Cardiac muscle cell (in vitro differentiated cells and primary cell): ENCODE data around the gene OR2Y1. TPM values are rescaled to one million over a fixed set of nuclear protein-coding genes. Genes with fewer than 3 reads are reported as not detected.
"Not testable (repeated sequence)": the region's sequence is repeated elsewhere in the genome, so short reads cannot be mapped to it uniquely, and the experiment has no call there.

Experiments used
- DNase-seq, 2 donors: peaks; one replicate each; pipeline versions ENCODE4 v3.0.0 to v3.0.0-alpha.2; 2010 to 2017; ENCODE audit warnings: low read depth in 1 of 2, low spot score in 1 of 2
- H3K27ac ChIP-seq: fragments of 200-600 bp; sonication (generic); 2 replicates; pipeline ENCODE4 v1.5.1; 2016
- H3K27me3 ChIP-seq: fragments of 200-600 bp; sonication (generic); 2 replicates; pipeline ENCODE4 v1.6.0; 2016; ENCODE audit warnings: control low read depth
- H3K36me3 ChIP-seq: fragments of 200-600 bp; sonication (generic); 2 replicates; pipeline ENCODE4 v1.5.1; 2016; ENCODE audit warnings: control low read depth
- H3K4me1 ChIP-seq: fragments of 200-600 bp; sonication (generic); 2 replicates; pipeline ENCODE4 v1.8.1; 2017; ENCODE audit warnings: low read depth, mild to moderate bottlenecking, mixed run types
- H3K4me3 ChIP-seq: fragments of 200-600 bp; sonication (generic); 2 replicates; pipeline ENCODE4 v1.5.1; 2016; ENCODE audit warnings: mild to moderate bottlenecking
- H3K9me3 ChIP-seq: fragments of 200-600 bp; sonication (generic); 2 replicates; pipeline ENCODE4 v1.5.1; 2017; ENCODE audit warnings: low read depth, mild to moderate bottlenecking, control low read depth
- polyA plus RNA-seq: library from polyadenylated mRNA; unstranded; fragments of >200 nt; fragmentation: Nextera tagmentation; extraction: Ambion mirVana; gene quantifications from 2 replicates; pipeline ENCODE4 v1.2.1, GENCODE V29; 2016
- total RNA-seq: library from RNA; depleted of rRNA; stranded (reverse); fragments of >200 nt; gene quantifications from 2 replicates; pipeline ENCODE4 v1.2.3, GENCODE V29; 2016
- TF ChIP-seq, protein P1 (sequence below): IDR thresholded peaks from 2 replicates; pipeline ENCODE4 v1.5.1; 2012; ENCODE audit warnings: low read depth, mild to moderate bottlenecking, low read length

Gene OR2Y1
- total and polyA plus RNA-seq, 2 experiments from 2014 or later, result not detected

DNA sequence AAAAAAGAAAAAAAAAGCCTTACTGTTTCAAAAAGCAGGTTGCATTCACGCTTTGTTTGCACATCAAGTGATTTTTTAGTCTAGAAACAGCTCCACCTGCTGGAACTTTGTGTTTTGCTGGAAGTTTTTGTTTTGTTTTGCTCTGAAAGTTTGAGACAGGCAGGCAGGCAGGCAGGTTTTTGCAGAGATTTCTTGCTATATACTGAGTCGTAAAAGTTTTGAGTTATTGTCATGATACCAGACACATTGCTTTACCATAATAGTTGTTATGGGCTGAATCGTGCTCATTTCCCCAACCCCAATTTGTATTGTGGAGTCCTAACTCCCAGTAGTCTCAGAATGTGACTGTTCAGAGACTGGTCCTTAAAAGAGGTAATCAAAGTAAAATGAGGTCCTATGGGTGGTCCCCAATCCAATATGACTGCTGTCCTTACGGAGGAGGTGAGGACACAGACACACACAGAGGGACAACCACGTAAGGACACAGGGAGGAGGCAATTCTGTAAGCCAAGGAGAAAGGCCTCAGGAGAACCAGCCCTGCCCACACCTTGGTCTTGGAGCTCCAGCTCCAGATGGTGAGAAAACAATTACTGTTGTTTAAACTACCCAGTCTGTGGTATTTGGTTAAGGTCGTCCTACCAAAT lies 20.9 kb downstream of the OR2Y1 start:
- Histone ChIP-seq H3K27ac (no peak overlapping the region), H3K9me3 (no peaks in the 10 kb centered on the region), H3K4me1 (no peaks in the 10 kb centered on the region), H3K4me3 (no peak overlapping the region), H3K36me3 (no peaks in the 10 kb centered on the region), H3K27me3 (peaks cover 7% of the 10 kb centered on the region)
- TF ChIP-seq, protein P1, sequence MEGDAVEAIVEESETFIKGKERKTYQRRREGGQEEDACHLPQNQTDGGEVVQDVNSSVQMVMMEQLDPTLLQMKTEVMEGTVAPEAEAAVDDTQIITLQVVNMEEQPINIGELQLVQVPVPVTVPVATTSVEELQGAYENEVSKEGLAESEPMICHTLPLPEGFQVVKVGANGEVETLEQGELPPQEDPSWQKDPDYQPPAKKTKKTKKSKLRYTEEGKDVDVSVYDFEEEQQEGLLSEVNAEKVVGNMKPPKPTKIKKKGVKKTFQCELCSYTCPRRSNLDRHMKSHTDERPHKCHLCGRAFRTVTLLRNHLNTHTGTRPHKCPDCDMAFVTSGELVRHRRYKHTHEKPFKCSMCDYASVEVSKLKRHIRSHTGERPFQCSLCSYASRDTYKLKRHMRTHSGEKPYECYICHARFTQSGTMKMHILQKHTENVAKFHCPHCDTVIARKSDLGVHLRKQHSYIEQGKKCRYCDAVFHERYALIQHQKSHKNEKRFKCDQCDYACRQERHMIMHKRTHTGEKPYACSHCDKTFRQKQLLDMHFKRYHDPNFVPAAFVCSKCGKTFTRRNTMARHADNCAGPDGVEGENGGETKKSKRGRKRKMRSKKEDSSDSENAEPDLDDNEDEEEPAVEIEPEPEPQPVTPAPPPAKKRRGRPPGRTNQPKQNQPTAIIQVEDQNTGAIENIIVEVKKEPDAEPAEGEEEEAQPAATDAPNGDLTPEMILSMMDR, result peak; percentile 72
- DNase-seq, result peak; percentile 47 to 57

DNA sequence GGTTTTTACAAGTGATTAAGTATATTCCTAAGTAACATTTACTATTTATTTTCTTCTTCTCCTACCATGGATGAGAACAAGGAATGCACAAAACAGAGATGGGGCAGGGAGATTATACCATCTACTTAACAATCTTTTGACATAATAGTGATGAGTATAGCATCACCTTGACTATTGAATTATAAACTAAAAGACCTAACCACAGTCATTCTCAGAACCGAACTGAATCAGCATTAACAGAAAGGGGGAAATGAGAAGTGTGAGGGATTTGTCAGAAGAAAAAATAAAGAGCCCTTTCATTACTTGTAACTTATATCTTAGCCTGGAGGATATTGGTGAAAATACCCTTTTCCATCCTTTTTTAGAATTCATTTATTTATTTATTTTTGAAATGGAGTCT lies 21.9 kb downstream of the OR2Y1 start:
- Histone ChIP-seq H3K36me3 (no peaks in the 10 kb centered on the region), H3K9me3 (no peaks in the 10 kb centered on the region), H3K27me3 (peaks cover 7% of the 10 kb centered on the region), H3K27ac (no peak overlapping the region), H3K4me3 (no peak overlapping the region), H3K4me1 (no peaks in the 10 kb centered on the region)
- TF ChIP-seq, protein P1, result no peak
- no peak for DNase-seq

DNA sequence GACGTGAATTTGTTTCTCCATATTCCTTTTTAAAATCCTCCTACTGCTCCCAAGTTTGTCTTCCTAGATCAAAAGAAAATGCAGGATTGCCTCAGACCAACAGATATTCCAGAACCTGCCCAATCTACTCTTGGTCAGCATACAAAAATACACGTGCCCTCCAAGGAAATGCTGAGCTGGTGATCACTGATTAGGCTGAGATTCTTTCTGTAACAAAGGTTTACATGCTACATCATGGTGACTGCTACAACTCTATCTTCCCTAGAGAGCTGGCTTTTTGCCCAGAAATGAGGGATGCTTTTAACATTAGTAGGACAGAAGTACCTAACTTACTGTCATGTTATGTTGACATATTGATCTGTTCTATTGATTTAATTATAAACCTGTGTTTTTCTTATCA lies 35.5 kb downstream of the OR2Y1 start:
- Histone ChIP-seq H3K4me1 (no peaks in the 10 kb centered on the region), H3K9me3 (no peaks in the 10 kb centered on the region), H3K27ac (no peak overlapping the region), H3K4me3 (no peak overlapping the region), H3K36me3 (no peaks in the 10 kb centered on the region), H3K27me3 (no peaks in the 10 kb centered on the region)
- TF ChIP-seq, protein P1, result no peak
- peak in 1 of 2 donors; percentile 2 for DNase-seq

DNA sequence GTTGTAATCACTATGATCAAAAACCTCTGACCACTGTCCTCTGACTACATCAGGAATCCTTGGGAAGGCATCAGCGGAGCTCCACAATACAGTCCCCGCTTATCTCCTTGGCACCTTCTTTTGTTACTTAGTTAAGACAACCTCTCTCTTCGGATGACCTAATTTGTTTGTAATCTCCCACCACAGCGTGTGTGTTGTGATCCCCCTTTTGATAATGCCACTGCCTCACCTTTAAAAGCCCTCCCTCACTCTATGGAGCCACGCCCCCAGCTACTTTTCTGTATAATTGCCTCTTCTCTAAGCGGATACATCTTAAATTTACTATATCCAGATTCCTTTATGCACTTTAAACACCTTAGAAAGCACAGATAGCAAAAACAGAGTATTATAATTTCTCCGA lies 35.9 kb downstream of the OR2Y1 start:
- TF ChIP-seq, protein P1, result no peak
- DNase-seq, result no peak
- no peaks in the 10 kb centered on the region for H3K36me3 ChIP-seq
- no peaks in the 10 kb centered on the region for H3K27me3 ChIP-seq
- H3K9me3 ChIP-seq, result no peaks in the 10 kb centered on the region
- H3K27ac ChIP-seq, result no peak overlapping the region
- H3K4me3 ChIP-seq, result no peak overlapping the region
- H3K4me1 ChIP-seq, result no peaks in the 10 kb centered on the region

DNA sequence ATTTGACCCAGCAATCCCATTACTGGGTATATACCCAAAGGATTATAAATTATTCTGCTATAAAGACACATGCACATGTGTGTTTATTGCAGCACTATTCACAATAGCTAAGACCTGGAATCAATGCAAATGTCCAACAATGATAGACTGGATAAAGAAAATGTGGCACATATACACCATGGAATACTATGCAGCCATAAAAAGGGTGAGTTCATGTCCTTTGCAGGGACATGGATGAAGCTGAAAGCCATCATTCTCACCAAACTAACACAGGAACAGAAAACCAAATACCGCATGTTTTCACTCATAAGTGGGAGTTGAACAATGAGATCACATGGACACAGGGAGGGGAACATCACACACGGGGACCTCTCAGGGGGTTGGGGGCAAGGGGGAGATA lies 36.5 kb downstream of the OR2Y1 start:
- not testable (repeated sequence) for H3K4me1 ChIP-seq, H3K4me3 ChIP-seq, DNase-seq, H3K27me3 ChIP-seq, H3K9me3 ChIP-seq, H3K36me3 ChIP-seq, H3K27ac ChIP-seq

DNA sequence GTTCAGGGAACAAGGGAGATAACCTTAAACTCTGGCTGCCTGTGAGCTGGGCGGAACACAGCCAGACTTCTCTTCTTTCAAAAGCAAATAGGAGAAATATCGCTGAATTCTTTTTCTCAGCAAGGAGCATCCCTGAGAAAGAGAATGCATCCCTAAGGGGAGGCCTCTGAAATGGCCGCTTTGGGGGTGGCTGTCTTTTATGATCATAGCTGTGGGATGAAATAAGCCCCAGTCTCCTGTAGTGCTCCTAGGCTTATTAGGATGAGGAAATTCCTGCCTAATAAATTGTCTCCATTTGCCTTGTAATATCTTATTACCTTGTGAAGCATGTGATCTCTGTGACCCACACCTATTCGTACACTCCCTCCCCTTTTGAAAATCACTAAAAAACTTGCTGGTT lies 39.4 kb downstream of the OR2Y1 start:
- not testable (repeated sequence) for H3K36me3 ChIP-seq, DNase-seq

DNA sequence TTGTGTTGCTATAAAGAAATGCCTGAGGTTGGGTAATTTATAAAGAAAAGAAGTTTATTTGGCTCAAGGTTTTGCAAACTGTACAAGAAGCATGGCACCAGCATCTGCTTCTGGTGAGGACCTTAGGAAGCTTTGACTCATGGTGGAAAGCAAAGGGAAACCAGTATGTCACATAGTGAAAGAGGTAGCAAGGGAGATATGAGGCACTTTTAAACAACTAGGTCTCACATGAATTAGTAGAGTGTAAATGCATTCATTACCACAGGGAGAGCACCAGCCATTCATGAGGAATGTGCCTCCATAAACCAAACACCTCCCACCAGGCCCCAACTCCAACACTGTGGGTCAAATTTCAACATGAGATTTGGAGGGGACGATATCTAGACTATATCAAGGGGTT lies 40.8 kb downstream of the OR2Y1 start:
- Histone ChIP-seq H3K4me1 (no peaks in the 10 kb centered on the region), H3K9me3 (no peaks in the 10 kb centered on the region), H3K4me3 (no peak overlapping the region), H3K27ac (no peak overlapping the region), H3K27me3 (no peaks in the 10 kb centered on the region), H3K36me3 (no peaks in the 10 kb centered on the region)
- TF ChIP-seq, protein P1, result no peak
- DNase-seq, result no peak

More for the DNA sequence above, 39.4 kb downstream of the OR2Y1 start:
- H3K9me3 ChIP-seq, H3K4me3 ChIP-seq, H3K27me3 ChIP-seq, H3K4me1 ChIP-seq, H3K27ac ChIP-seq: not testable (repeated sequence)
